ENCODE measurements around the gene ZNF282. TPM values are rescaled to one million over a fixed set of nuclear protein-coding genes. Genes with fewer than 3 reads are reported as not detected.
A peak's percentile ranks its signal among the peaks of the same experiment; 100 is the strongest.

The ZNF282 gene
- total RNA-seq, 1 donor from 2014 or later, result 23.2 TPM

DNA sequence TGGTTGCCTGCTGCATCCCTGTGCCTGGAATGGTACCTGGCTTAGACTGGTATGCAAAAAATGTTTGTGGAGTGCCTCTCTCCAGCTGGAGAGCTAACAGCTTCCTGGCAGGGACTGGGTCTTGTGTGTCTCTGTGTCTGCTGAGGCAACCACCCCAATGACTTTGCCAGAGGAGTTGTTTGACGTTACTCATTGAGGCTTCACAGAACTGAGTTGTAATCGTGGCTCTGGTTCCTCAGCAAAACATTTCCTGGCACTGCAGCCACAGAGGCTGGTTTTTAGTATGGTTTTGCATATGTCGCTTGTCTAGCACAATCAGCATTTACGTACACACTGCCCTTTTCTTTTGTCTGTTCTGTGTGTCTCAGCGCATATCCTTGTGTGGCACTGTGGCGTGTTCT is 7.5 kb downstream of the ZNF282 start:
- DNase-seq (ENCODE audit: low read depth), result no peak

GRCh38 chr7:149205690-149206381 is 10.5 kb downstream of the ZNF282 start:
- TF ChIP-seq, protein P1, sequence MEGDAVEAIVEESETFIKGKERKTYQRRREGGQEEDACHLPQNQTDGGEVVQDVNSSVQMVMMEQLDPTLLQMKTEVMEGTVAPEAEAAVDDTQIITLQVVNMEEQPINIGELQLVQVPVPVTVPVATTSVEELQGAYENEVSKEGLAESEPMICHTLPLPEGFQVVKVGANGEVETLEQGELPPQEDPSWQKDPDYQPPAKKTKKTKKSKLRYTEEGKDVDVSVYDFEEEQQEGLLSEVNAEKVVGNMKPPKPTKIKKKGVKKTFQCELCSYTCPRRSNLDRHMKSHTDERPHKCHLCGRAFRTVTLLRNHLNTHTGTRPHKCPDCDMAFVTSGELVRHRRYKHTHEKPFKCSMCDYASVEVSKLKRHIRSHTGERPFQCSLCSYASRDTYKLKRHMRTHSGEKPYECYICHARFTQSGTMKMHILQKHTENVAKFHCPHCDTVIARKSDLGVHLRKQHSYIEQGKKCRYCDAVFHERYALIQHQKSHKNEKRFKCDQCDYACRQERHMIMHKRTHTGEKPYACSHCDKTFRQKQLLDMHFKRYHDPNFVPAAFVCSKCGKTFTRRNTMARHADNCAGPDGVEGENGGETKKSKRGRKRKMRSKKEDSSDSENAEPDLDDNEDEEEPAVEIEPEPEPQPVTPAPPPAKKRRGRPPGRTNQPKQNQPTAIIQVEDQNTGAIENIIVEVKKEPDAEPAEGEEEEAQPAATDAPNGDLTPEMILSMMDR (IDR thresholded peaks at IDR 0.05; ENCODE audit: insufficient read depth, low read length, severe bottlenecking), result no peak
- DNase-seq (ENCODE audit: low read depth), result no peak
- peaks cover 35% of the 10 kb centered on the region for H3K36me3 ChIP-seq (ENCODE audit: control insufficient read depth, insufficient read depth, low read length)
- H3K4me3 ChIP-seq (ENCODE audit: low read depth, low read length), result no peak overlapping the region
- FAIRE-seq, result peak; percentile 84
- no peaks in the 10 kb centered on the region for H3K27me3 ChIP-seq (ENCODE audit: control insufficient read depth, insufficient read depth, low read length)

More for the DNA sequence above, 7.5 kb downstream of the ZNF282 start:
- TF ChIP-seq, protein P1 (IDR thresholded peaks at IDR 0.05; ENCODE audit: insufficient read depth, low read length, severe bottlenecking), result no peak
- H3K27me3 ChIP-seq (ENCODE audit: control insufficient read depth, insufficient read depth, low read length), result no peaks in the 10 kb centered on the region
- FAIRE-seq, result no peak
- H3K36me3 ChIP-seq (ENCODE audit: control insufficient read depth, insufficient read depth, low read length), result peaks cover 35% of the 10 kb centered on the region
- H3K4me3 ChIP-seq (ENCODE audit: low read depth, low read length), result no peak overlapping the region

- FAIRE-seq, result no peak
- no peak for DNase-seq (ENCODE audit: low read depth)
- H3K27me3 ChIP-seq (ENCODE audit: control insufficient read depth, insufficient read depth, low read length), result no peaks in the 10 kb centered on the region
- no peak overlapping the region for H3K4me3 ChIP-seq (ENCODE audit: low read depth, low read length)
- TF ChIP-seq, protein P1 (IDR thresholded peaks at IDR 0.05; ENCODE audit: insufficient read depth, low read length, severe bottlenecking), result no peak
- peaks cover 35% of the 10 kb centered on the region for H3K36me3 ChIP-seq (ENCODE audit: control insufficient read depth, insufficient read depth, low read length)
Observed at GRCh38 chr7:149207324-149208035, 12.1 kb downstream of the ZNF282 start.

- H3K27me3 ChIP-seq (ENCODE audit: control insufficient read depth, insufficient read depth, low read length), result no peaks in the 10 kb centered on the region
- peaks cover 40% of the 10 kb centered on the region for H3K36me3 ChIP-seq (ENCODE audit: control insufficient read depth, insufficient read depth, low read length)
- DNase-seq (ENCODE audit: low read depth), result peak; percentile 68
- no peak for FAIRE-seq
- TF ChIP-seq, protein P1 (IDR thresholded peaks at IDR 0.05; ENCODE audit: insufficient read depth, low read length, severe bottlenecking), result peak; percentile 73
- no peak overlapping the region for H3K4me3 ChIP-seq (ENCODE audit: low read depth, low read length)
Observed at GRCh38 chr7:149209518-149210269, 14.3 kb downstream of the ZNF282 start.

DNA sequence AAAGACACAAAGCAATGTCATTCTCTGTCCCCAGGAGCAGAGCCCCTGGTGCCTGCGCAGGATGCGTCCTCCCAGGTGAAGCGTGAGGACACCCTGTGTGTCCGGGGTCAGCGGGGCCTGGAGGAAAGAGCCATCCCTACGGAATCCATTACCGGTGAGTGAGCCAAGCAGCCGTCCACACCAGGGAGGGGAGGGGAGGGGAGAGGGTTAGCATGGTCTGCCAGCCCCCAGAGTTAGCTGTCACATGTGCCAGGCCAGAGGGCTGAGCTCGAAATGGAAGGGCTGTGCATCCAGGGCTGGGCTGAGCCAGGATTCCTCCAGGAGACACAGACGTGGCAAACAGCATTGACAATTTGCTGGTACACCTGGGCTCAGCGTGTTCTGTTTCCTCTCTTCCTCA is 15.2 kb downstream of the ZNF282 start:
- DNase-seq (ENCODE audit: low read depth) (no peak), FAIRE-seq (no peak)
- Histone ChIP-seq H3K4me3 (ENCODE audit: low read depth, low read length) (no peak overlapping the region), H3K36me3 (ENCODE audit: control insufficient read depth, insufficient read depth, low read length) (peaks cover 45% of the 10 kb centered on the region), H3K27me3 (ENCODE audit: control insufficient read depth, insufficient read depth, low read length) (no peaks in the 10 kb centered on the region)
- TF ChIP-seq, protein P1 (IDR thresholded peaks at IDR 0.05; ENCODE audit: insufficient read depth, low read length, severe bottlenecking), result no peak
